ENCODE results near the gene CYP2R1. TPM values are rescaled to one million over a fixed set of nuclear protein-coding genes. Genes with fewer than 3 reads are reported as not detected.

The CYP2R1 gene
- total and polyA plus RNA-seq, 10 of the 15 experiments (the other 5 are each of a cell fraction or from before 2014, with no cell fraction given): 0.52 to 10.3 (median 6.3) TPM

DNA sequence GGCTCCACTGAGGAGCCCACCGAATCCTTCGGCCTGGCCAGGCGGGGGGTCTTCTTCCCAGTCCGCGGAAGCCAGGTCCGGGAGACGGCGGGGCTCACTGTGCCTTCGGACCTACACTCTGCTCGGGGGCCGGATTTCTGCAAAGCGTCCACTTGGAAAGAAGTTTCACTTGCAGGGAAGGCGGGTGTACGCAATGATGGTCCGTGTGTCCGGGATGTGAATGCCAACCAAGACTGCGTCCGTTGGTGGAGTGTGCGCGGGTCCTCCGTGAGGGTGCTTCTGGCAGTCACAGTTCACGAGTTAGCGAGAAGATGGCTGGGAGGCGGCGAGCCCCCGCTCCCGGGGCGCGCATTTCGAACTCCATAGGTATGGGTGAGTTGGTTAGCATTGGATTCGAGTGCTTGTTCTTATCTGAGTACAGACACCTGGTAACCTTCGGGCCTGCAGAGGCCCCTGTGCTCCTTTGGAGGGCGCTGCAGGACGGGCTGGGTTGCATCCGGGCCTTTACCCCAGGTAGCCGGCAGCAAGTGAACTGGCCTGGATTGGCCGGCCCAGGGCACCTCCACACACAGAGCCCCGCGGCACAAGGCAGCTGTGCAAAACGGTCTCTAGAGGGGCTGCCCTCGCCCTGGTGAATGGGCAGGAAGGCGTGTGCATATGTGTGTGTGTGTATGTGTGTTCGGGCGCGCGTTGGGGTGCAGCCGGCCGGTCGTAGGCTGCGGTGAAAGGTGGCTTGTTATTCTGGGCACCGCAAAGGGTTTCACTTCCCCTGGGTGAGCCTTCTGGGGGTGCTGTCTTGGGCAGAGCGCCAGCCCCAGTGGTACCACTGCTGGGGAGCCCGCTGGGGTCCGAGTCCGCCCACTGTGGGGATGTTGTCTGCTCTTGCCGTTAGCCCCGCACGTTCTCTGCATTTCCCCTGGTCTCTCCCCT lies 13.3 kb upstream of the CYP2R1 start (continued):
- TF ChIP-seq EP300 (IDR thresholded peaks at IDR 0.05; ENCODE audit: borderline replicate concordance in 1 of 2, control insufficient read depth in 1 of 2, low read depth in 2 of 2, low read length in 2 of 2) (no peak), SIN3A (IDR thresholded peaks at IDR 0.05; ENCODE audit: low read depth, low read length) (no peak), SPI1 (IDR thresholded peaks at IDR 0.05; ENCODE audit: borderline replicate concordance, insufficient read depth, low read depth, low read length) (peak; percentile 95), POLR2A (IDR thresholded peaks at IDR 0.05; ENCODE audit: low read depth, low read length) (no peak), EGR1 (IDR thresholded peaks at IDR 0.05; ENCODE audit: borderline replicate concordance in 1 of 2, low read depth in 2 of 2, low read length in 2 of 2) (peak in 1 of 2 experiments; percentile 28; a peak in 1 of 3 replicates), TBL1XR1 (IDR thresholded peaks at IDR 0.05; ENCODE audit: low read depth, low read length) (0 out of 2 replicates have a peak, but pooled peaks have one; percentile 22), RAD21 (IDR thresholded peaks at IDR 0.05; ENCODE audit: insufficient read depth, low read depth, low read length) (no peak), ZNF217 (IDR thresholded peaks at IDR 0.05) (no peak), SMAD5 (IDR thresholded peaks at IDR 0.05; ENCODE audit: low read depth) (no peak), POLR2AphosphoS5 (IDR thresholded peaks at IDR 0.05; ENCODE audit: low read length) (no peak), GATAD2B (conservative IDR thresholded peaks at IDR 0.05; ENCODE audit: low read depth) (no peak; the same call in 1 of the 2 replicates), MTA3 (IDR thresholded peaks at IDR 0.05; ENCODE audit: borderline replicate concordance, low read length) (no peak), DPF2 (IDR thresholded peaks at IDR 0.05) (peak; percentile 82), ETV6 (conservative IDR thresholded peaks at IDR 0.05 in 1 of 2, IDR thresholded peaks at IDR 0.05 in 1 of 2; ENCODE audit: borderline replicate concordance in 1 of 2, low read depth in 1 of 2) (peak in 1 of 2 experiments; percentile 25; a peak in 1 of 4 replicates)
- TF ChIP-seq, protein P1, sequence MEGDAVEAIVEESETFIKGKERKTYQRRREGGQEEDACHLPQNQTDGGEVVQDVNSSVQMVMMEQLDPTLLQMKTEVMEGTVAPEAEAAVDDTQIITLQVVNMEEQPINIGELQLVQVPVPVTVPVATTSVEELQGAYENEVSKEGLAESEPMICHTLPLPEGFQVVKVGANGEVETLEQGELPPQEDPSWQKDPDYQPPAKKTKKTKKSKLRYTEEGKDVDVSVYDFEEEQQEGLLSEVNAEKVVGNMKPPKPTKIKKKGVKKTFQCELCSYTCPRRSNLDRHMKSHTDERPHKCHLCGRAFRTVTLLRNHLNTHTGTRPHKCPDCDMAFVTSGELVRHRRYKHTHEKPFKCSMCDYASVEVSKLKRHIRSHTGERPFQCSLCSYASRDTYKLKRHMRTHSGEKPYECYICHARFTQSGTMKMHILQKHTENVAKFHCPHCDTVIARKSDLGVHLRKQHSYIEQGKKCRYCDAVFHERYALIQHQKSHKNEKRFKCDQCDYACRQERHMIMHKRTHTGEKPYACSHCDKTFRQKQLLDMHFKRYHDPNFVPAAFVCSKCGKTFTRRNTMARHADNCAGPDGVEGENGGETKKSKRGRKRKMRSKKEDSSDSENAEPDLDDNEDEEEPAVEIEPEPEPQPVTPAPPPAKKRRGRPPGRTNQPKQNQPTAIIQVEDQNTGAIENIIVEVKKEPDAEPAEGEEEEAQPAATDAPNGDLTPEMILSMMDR (IDR thresholded peaks at IDR 0.05 in 2 of 3, conservative IDR thresholded peaks at IDR 0.05 in 1 of 3; ENCODE audit: control insufficient read depth in 2 of 3, extremely low read depth in 1 of 3, insufficient read depth in 1 of 3, low read depth in 3 of 3, low read length in 3 of 3): peak; percentile 29 to 50 (median 33)
- TF ChIP-seq, protein P2, sequence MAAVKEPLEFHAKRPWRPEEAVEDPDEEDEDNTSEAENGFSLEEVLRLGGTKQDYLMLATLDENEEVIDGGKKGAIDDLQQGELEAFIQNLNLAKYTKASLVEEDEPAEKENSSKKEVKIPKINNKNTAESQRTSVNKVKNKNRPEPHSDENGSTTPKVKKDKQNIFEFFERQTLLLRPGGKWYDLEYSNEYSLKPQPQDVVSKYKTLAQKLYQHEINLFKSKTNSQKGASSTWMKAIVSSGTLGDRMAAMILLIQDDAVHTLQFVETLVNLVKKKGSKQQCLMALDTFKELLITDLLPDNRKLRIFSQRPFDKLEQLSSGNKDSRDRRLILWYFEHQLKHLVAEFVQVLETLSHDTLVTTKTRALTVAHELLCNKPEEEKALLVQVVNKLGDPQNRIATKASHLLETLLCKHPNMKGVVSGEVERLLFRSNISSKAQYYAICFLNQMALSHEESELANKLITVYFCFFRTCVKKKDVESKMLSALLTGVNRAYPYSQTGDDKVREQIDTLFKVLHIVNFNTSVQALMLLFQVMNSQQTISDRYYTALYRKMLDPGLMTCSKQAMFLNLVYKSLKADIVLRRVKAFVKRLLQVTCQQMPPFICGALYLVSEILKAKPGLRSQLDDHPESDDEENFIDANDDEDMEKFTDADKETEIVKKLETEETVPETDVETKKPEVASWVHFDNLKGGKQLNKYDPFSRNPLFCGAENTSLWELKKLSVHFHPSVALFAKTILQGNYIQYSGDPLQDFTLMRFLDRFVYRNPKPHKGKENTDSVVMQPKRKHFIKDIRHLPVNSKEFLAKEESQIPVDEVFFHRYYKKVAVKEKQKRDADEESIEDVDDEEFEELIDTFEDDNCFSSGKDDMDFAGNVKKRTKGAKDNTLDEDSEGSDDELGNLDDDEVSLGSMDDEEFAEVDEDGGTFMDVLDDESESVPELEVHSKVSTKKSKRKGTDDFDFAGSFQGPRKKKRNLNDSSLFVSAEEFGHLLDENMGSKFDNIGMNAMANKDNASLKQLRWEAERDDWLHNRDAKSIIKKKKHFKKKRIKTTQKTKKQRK (IDR thresholded peaks at IDR 0.05; ENCODE audit: low read depth, low read length): no peak
- TF ChIP-seq, protein P3, sequence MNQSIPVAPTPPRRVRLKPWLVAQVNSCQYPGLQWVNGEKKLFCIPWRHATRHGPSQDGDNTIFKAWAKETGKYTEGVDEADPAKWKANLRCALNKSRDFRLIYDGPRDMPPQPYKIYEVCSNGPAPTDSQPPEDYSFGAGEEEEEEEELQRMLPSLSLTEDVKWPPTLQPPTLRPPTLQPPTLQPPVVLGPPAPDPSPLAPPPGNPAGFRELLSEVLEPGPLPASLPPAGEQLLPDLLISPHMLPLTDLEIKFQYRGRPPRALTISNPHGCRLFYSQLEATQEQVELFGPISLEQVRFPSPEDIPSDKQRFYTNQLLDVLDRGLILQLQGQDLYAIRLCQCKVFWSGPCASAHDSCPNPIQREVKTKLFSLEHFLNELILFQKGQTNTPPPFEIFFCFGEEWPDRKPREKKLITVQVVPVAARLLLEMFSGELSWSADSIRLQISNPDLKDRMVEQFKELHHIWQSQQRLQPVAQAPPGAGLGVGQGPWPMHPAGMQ (IDR thresholded peaks at IDR 0.05; ENCODE audit: borderline replicate concordance): no peak
- TF ChIP-seq, protein P4, sequence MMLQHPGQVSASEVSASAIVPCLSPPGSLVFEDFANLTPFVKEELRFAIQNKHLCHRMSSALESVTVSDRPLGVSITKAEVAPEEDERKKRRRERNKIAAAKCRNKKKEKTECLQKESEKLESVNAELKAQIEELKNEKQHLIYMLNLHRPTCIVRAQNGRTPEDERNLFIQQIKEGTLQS (IDR thresholded peaks at IDR 0.05; ENCODE audit: borderline replicate concordance, extremely low read depth, low read depth, low read length): no peak
- TF ChIP-seq, protein P5, sequence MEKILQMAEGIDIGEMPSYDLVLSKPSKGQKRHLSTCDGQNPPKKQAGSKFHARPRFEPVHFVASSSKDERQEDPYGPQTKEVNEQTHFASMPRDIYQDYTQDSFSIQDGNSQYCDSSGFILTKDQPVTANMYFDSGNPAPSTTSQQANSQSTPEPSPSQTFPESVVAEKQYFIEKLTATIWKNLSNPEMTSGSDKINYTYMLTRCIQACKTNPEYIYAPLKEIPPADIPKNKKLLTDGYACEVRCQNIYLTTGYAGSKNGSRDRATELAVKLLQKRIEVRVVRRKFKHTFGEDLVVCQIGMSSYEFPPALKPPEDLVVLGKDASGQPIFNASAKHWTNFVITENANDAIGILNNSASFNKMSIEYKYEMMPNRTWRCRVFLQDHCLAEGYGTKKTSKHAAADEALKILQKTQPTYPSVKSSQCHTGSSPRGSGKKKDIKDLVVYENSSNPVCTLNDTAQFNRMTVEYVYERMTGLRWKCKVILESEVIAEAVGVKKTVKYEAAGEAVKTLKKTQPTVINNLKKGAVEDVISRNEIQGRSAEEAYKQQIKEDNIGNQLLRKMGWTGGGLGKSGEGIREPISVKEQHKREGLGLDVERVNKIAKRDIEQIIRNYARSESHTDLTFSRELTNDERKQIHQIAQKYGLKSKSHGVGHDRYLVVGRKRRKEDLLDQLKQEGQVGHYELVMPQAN (conservative IDR thresholded peaks at IDR 0.05): no peak

Measured in GM12878 (cell line).